ENCODE data around the gene C4B.
"Not testable (repeated sequence)": the region's sequence is repeated elsewhere in the genome, so short reads cannot be mapped to it uniquely, and the experiment has no call there.

Gene C4B

DNA sequence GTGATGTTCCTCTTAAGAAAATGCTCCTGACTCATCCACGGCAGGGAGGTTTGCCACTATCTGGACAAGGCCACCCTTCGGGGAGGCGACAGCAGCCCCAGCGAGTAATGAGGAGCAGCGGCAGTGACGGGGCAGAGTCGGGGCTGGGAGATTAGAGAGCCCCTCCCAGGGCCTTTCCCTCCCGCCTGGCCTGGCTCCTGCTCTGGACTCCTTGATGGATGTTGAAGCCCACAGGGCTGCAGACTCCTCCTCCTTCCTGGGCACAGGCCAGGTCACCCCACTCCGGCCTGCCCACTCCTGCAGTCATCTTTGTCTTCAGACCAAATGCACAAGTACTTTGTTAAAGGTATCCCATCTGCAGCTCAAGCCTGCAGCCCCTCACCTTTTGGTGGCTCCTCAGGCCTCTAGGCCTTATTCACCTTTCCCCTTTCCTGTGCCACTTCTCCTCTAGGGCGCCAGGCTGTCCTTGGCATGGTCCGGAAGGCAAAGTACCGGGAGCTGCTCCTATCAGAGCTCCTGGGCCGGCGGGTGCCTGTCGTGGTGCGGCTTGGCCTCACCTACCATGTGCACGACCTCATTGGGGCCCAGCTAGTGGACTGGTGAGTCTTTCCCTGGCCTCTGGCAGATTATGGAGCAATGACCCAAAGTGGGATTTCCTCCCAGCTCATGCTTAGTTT is 1.5 kb upstream of the C4B start:
- H3K9ac ChIP-seq (ENCODE audit: low read length); H3K9me3 ChIP-seq (ENCODE audit: low read length); H3K4me3 ChIP-seq (ENCODE audit: low read depth in 1 of 2, low read length in 2 of 2); H3K27ac ChIP-seq (ENCODE audit: low read depth, low read length); H3K4me1 ChIP-seq (ENCODE audit: insufficient read depth, low read length); H3K36me3 ChIP-seq (ENCODE audit: insufficient read depth, low read length); H3K27me3 ChIP-seq (ENCODE audit: control insufficient read depth in 1 of 2, insufficient read depth in 2 of 2, low read length in 2 of 2): not testable (repeated sequence)

DNA sequence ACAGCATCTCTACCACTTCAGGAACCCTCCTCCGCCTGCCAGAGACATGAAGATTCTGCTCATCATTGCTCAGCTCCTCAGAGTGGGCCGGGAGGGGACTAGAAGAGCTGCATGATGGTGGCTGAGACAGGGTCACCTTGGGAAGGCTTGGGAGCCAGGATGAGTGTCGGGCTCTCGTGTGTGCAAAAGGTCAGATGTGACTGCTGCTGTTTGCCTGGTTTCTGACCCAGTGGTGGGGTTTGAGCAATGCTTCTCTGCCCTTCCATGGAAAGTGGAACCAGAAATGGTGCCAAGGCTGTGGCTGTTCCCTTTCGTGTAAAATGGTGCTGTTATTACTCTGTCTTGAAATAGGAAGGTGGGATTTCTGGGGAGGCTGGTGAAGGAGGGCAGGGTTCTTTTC is 857 bp upstream of the C4B start:
- not testable (repeated sequence) for H3K4me1 ChIP-seq (ENCODE audit: insufficient read depth, low read length); H3K36me3 ChIP-seq (ENCODE audit: insufficient read depth, low read length); H3K27ac ChIP-seq (ENCODE audit: low read depth, low read length); H3K9ac ChIP-seq (ENCODE audit: low read length); H3K27me3 ChIP-seq (ENCODE audit: control insufficient read depth in 1 of 2, insufficient read depth in 2 of 2, low read length in 2 of 2); H3K4me3 ChIP-seq (ENCODE audit: low read depth in 1 of 2, low read length in 2 of 2); H3K9me3 ChIP-seq (ENCODE audit: low read length)

DNA sequence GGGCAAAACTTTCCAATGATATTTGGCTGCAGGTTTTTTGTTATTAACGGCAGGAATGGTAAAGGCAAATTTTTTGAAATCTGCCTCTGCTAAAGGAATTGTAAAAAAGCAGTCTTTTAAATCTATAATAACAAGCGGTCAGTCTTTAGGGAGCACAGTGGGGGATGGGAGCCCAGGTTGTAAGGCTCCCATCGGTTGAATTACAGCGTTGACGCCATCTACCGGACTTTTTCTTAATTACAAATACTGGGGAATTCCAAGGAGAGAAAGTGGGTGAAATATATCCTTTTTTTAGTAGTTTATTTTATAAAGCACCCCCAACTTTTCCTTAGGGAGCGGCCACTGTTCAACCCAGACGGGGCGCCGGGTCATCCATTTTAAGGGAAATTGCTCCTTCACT is 7.5 kb downstream of the C4B start:
- not testable (repeated sequence) for H3K36me3 ChIP-seq (ENCODE audit: insufficient read depth, low read length); H3K4me1 ChIP-seq (ENCODE audit: insufficient read depth, low read length); H3K9ac ChIP-seq (ENCODE audit: low read length); H3K27me3 ChIP-seq (ENCODE audit: control insufficient read depth in 1 of 2, insufficient read depth in 2 of 2, low read length in 2 of 2); H3K9me3 ChIP-seq (ENCODE audit: low read length); H3K4me3 ChIP-seq (ENCODE audit: low read depth in 1 of 2, low read length in 2 of 2); H3K27ac ChIP-seq (ENCODE audit: low read depth, low read length)

DNA sequence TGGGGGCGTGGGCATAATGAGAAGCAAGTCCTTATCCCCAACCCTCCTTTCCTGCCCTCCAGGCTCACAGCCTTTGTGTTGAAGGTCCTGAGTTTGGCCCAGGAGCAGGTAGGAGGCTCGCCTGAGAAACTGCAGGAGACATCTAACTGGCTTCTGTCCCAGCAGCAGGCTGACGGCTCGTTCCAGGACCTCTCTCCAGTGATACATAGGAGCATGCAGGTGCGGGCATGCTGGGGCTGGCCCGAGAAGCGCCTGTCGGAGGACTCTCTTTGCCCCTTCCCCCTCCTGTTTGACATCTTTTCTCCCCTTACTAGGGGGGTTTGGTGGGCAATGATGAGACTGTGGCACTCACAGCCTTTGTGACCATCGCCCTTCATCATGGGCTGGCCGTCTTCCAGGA is 14.0 kb downstream of the C4B start:
- not testable (repeated sequence) for H3K9ac ChIP-seq (ENCODE audit: low read length); H3K4me3 ChIP-seq (ENCODE audit: low read depth in 1 of 2, low read length in 2 of 2); H3K27ac ChIP-seq (ENCODE audit: low read depth, low read length); H3K4me1 ChIP-seq (ENCODE audit: insufficient read depth, low read length); H3K27me3 ChIP-seq (ENCODE audit: control insufficient read depth in 1 of 2, insufficient read depth in 2 of 2, low read length in 2 of 2); H3K36me3 ChIP-seq (ENCODE audit: insufficient read depth, low read length); H3K9me3 ChIP-seq (ENCODE audit: low read length)

DNA sequence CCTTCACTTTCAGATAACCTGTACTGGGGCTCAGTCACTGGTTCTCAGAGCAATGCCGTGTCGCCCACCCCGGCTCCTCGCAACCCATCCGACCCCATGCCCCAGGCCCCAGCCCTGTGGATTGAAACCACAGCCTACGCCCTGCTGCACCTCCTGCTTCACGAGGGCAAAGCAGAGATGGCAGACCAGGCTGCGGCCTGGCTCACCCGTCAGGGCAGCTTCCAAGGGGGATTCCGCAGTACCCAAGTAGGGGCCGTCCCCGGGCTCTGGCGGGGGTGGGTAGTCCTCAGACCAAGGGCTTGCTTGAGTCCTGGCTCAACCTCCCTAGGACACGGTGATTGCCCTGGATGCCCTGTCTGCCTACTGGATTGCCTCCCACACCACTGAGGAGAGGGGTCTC is 15.0 kb downstream of the C4B start:
- H3K27ac ChIP-seq (ENCODE audit: low read depth, low read length); H3K27me3 ChIP-seq (ENCODE audit: control insufficient read depth in 1 of 2, insufficient read depth in 2 of 2, low read length in 2 of 2); H3K9ac ChIP-seq (ENCODE audit: low read length); H3K9me3 ChIP-seq (ENCODE audit: low read length); H3K36me3 ChIP-seq (ENCODE audit: insufficient read depth, low read length); H3K4me3 ChIP-seq (ENCODE audit: low read depth in 1 of 2, low read length in 2 of 2); H3K4me1 ChIP-seq (ENCODE audit: insufficient read depth, low read length): not testable (repeated sequence)

DNA sequence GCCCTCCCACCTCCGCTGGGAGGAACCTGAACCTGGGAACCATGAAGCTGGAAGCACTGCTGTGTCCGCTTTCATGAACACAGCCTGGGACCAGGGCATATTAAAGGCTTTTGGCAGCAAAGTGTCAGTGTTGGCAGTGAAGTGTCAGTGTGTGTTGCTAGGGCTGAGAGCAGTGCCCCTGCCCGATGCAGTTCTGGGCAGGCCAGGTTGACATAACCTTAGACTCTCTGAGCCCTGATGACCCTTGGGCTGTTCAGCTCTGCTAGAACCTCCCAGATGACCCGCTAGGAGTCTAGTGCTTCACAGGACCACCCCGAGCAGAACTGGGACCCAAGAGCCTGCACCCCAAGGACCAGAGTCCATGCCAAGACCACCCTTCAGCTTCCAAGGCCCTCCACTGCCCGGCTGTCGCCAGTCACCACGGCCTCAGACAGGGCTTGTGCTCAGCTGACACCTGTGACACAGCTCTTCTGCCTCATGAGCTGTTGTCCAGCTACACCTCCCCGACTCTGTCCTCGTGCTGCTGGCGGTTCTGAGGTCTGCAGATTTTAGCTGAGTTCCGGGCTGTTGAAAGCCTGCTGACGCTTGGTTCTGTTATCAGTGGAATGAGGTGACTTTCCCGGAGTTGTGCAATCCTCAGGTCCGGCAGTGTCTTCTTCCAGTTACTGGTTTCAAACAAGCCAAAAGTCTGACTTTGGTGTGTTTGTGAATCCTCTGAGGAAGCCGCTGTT is 20.9 kb downstream of the C4B start:
- H3K4me3 ChIP-seq (ENCODE audit: low read depth in 1 of 2, low read length in 2 of 2); H3K4me1 ChIP-seq (ENCODE audit: insufficient read depth, low read length); H3K9ac ChIP-seq (ENCODE audit: low read length); H3K36me3 ChIP-seq (ENCODE audit: insufficient read depth, low read length); H3K27me3 ChIP-seq (ENCODE audit: control insufficient read depth in 1 of 2, insufficient read depth in 2 of 2, low read length in 2 of 2); H3K9me3 ChIP-seq (ENCODE audit: low read length); H3K27ac ChIP-seq (ENCODE audit: low read depth, low read length): not testable (repeated sequence)

DNA sequence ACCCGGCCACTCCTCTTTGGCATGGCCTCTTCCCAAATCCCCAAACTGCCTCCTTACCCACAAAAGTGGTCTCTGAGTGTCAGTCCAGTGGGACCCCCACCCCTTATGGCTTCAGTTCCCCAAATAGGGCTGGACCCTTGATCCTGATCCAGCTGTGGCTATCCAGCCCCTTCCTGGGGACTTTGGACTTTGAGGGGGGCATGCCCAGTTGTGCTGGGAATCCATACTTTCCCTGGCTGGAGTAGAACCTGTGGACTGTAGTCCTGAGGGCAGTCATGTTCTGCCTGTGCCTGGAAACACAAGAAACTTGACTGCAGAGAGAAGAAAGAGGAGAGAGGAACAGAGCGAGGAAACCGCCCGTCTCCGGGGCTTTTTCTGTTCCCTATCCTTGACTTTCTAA is 22.5 kb downstream of the C4B start:
- H3K9ac ChIP-seq (ENCODE audit: low read length); H3K4me1 ChIP-seq (ENCODE audit: insufficient read depth, low read length); H3K36me3 ChIP-seq (ENCODE audit: insufficient read depth, low read length); H3K9me3 ChIP-seq (ENCODE audit: low read length); H3K4me3 ChIP-seq (ENCODE audit: low read depth in 1 of 2, low read length in 2 of 2); H3K27me3 ChIP-seq (ENCODE audit: control insufficient read depth in 1 of 2, insufficient read depth in 2 of 2, low read length in 2 of 2); H3K27ac ChIP-seq (ENCODE audit: low read depth, low read length): not testable (repeated sequence)

DNA sequence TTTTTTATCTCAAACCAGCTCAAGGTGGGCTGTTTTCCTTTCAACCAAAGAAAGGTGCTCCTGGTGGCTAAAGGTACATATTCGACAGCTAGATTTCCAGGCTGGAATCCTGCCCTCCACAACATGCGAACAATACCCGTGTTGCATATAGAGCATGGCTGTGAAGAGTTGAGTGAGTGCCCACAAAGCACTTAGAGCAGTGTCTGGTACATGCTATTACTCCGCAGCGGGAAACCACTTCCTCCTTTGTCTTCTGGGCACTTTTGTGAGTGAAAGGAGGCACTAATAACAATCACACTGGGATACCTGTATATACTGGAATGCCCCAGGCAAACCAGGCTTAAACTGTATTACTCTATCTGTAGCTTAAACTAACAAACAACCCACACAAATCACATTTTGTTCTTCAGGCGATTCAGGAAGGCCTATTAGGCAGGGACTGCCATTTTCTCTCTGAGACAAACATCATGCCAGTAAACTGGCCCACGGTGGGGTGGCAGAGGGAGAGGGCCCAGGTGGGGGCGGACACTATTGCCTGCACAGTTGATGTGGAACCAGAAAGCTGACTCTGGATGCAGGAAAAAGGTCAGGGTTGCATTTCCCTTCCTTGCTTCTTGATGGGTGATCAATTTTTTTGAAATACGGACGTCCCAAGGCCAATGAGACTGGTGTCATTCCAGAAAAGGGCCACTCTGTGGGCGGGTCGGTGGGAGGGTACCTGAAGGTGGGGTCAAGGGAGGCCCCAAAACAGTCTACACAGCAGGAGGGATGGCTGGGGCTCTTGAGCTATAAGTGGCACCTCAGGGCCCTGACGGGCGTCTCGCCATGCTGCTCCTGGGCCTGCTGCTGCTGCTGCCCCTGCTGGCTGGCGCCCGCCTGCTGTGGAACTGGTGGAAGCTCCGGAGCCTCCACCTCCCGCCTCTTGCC is 23.3 kb downstream of the C4B start, which contains the start of gene CYP21A2:
Gene CYP21A2 (plus strand): TSS at position 818 of the 927 bp plus-strand sequence. CDS start 8 bp downstream, at position 826.
- H3K9ac ChIP-seq (ENCODE audit: low read length); H3K4me3 ChIP-seq (ENCODE audit: low read depth in 1 of 2, low read length in 2 of 2); H3K27me3 ChIP-seq (ENCODE audit: control insufficient read depth in 1 of 2, insufficient read depth in 2 of 2, low read length in 2 of 2); H3K4me1 ChIP-seq (ENCODE audit: insufficient read depth, low read length); H3K27ac ChIP-seq (ENCODE audit: low read depth, low read length); H3K9me3 ChIP-seq (ENCODE audit: low read length); H3K36me3 ChIP-seq (ENCODE audit: insufficient read depth, low read length): not testable (repeated sequence)

DNA sequence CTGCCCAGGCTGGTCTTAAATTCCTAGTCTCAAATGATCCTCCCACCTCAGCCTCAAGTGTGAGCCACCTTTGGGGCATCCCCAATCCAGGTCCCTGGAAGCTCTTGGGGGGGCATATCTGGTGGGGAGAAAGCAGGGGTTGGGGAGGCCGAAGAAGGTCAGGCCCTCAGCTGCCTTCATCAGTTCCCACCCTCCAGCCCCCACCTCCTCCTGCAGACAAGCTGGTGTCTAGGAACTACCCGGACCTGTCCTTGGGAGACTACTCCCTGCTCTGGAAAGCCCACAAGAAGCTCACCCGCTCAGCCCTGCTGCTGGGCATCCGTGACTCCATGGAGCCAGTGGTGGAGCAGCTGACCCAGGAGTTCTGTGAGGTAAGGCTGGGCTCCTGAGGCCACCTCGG is 24.3 kb downstream of the C4B start:
- not testable (repeated sequence) for H3K27me3 ChIP-seq (ENCODE audit: control insufficient read depth in 1 of 2, insufficient read depth in 2 of 2, low read length in 2 of 2); H3K4me3 ChIP-seq (ENCODE audit: low read depth in 1 of 2, low read length in 2 of 2); H3K27ac ChIP-seq (ENCODE audit: low read depth, low read length); H3K9me3 ChIP-seq (ENCODE audit: low read length); H3K4me1 ChIP-seq (ENCODE audit: insufficient read depth, low read length); H3K36me3 ChIP-seq (ENCODE audit: insufficient read depth, low read length); H3K9ac ChIP-seq (ENCODE audit: low read length)

DNA sequence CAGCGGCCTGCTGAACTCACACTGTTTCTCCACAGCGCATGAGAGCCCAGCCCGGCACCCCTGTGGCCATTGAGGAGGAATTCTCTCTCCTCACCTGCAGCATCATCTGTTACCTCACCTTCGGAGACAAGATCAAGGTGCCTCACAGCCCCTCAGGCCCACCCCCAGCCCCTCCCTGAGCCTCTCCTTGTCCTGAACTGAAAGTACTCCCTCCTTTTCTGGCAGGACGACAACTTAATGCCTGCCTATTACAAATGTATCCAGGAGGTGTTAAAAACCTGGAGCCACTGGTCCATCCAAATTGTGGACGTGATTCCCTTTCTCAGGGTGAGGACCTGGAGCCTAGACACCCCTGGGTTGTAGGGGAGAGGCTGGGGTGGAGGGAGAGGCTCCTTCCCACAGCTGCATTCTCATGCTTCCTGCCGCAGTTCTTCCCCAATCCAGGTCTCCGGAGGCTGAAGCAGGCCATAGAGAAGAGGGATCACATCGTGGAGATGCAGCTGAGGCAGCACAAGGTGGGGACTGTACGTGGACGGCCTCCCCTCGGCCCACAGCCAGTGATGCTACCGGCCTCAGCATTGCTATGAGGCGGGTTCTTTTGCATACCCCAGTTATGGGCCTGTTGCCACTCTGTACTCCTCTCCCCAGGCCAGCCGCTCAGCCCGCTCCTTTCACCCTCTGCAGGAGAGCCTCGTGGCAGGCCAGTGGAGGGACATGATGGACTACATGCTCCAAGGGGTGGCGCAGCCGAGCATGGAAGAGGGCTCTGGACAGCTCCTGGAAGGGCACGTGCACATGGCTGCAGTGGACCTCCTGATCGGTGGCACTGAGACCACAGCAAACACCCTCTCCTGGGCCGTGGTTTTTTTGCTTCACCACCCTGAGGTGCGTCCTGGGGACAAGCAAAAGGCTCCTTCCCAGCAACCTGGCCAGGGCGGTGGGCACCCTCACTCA is 25.0 kb downstream of the C4B start:
- H3K9me3 ChIP-seq (ENCODE audit: low read length); H3K27ac ChIP-seq (ENCODE audit: low read depth, low read length); H3K27me3 ChIP-seq (ENCODE audit: control insufficient read depth in 1 of 2, insufficient read depth in 2 of 2, low read length in 2 of 2); H3K36me3 ChIP-seq (ENCODE audit: insufficient read depth, low read length); H3K4me3 ChIP-seq (ENCODE audit: low read depth in 1 of 2, low read length in 2 of 2); H3K4me1 ChIP-seq (ENCODE audit: insufficient read depth, low read length); H3K9ac ChIP-seq (ENCODE audit: low read length): not testable (repeated sequence)

All from muscle layer of colon (tissue), 2 donors.